Putamen (tissue), 1 donor: ENCODE results near the gene ZMIZ1.

Experiments
- DNase-seq: peaks from one replicate; pipeline ENCODE4 v3.0.0-alpha.2; 2016; ENCODE audit warnings: low spot score

ZMIZ1 gene

DNA sequence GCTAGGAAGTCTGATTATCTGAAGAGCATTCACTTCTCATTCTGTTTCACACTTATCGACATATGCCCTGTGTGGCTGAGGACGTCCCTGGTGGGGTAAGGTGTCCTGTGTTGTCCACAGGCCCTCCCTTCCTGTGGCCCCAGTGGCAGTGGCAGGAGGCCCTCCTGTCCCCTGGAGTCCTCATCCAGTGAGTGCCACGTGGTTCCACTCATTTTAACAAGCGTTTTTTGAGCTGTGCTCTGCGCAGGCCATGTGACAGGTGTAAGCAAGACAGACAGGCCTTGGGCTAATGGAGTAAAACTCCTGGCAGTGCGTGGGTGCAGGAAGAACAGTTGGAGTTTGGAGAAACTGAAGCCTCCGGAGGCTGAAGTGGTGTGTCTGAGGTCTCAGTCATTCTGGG is 239.2 kb downstream of the ZMIZ1 start:
- DNase-seq: no peak

DNA sequence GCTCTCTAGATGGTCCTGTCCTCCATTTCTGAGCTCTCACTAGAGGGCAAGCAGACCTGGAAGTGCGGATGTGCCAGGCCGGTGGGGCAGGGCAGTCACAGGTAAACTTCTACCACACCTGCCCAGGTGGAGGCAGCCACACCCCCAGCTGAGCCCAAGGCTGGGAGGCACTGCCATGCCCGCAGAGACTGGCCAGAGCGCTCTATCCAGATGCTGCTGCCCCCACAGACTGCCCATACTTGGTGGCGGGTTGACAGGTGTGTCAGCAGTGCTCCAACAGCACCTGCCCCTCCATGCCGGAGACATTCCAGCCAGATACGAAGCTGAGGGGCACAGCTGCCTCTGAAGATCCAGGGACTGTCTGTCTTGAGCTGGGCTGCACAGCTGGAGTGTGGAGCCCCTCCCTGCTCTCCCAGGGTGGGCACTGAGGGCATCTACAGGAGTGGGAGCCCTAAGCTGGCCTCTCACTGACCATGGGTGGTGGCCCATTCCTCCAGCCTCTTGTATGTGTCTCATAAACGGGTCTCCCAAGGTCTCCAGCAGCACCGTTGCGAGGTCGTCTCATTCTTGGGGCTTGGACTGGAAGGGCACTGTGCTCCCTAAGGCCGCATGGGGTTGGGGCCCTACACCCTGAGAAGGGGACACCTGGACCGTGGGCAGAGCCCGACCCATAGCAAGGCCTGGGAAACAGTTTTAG is 240.4 kb downstream of the ZMIZ1 start:
- no peak for DNase-seq

DNA sequence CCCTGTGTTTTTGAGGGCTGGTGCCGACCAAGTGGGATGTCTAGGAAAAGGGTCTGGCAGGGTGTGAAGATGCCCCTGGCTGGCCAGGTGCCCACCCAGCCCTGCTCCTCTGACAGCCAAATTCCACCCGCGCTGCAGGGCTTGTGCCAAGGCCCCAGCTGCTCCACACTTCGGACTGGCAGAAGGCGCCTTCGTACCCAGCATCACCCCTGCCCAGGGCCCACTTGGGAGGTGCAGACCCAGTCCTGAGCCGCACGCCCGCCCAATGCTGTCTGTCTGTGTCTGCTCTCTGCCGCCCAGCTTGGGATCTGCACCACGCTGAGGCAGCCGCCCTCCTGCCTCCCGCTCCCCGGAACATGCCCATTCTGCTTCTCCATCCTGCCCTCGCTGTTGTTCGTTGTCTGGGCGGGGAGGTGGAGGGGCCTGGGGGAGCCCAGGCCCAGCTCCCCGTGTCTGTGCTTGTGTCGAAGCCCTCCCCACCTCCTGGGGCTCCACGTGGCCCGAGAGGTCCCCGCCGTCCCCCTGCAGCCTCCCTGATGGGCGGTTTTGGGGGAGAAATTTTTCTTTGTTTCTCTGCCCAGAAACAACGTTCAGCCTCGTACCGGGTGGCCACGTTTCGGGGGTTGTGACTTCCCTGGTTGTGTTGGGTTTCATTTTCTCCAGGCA is 241.6 kb downstream of the ZMIZ1 start:
- no peak for DNase-seq

DNA sequence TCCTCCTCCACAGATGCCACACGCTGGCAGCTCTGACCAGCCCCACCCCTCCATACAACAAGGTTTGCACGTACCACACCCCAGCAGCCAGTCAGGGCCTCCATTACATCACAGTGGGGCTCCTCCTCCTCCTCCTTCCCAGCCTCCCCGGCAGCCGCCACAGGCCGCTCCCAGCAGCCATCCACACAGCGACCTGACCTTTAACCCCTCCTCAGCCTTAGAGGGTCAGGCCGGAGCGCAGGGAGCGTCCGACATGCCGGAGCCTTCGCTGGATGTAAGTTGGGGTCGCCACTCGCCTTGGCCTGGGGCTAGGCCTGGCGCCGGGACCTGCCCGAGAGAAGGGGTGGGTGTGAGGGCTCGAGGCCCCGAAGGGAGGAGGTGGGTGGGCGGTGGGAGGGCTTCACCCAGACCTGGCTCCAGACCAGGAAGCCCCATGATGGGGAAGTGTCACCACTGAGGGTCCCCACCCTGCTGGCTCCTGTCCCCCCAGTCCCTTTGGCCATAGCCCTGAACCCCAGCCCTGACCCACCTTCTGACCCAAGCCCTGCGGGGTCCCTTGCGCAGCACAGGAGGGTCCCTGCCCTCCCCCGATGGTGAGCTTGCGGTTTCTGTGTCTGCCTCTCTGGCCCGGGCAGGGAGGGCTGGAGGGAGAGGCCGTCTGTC is 242.3 kb downstream of the ZMIZ1 start:
- DNase-seq: no peak

DNA sequence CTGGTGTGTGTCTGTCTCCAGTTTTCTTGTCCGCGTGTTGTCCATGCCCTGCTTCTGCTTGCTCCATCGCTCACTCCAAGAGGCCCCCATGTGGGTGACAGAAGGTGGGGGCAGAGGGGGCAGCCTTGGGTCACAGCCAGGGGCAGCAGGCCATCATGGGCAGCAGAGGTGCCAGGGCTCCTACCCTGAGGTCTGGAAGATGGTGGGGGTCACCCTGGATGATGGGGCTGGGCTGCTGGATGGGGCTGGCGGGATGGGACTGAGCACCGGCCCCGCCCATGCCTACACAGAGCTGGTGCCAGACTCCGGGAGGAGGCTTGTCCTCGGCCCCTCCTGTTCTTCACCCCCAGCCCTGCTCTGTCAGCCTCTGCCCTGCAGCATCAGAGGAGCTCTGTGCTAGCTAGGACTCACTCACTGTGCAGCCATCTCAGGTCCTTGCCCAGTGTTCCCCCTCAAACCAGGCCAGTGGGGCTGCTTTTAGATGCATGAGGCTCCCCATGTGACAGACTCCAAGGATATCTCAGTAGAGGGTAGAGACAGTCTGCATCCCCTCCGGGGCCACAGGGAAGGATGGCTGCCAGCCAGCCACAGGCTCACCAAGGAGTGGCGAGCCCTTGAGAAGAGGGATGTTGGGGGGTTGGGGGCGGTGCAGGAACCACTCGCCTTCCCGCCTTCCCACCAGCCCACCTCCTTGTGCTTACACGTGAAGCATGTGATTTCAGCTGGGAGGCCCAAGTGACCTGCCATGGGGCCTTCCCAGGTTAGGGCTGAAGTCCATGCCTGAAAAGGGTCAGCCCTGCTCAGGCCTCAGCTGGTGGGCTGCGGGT is 243.0 kb downstream of the ZMIZ1 start:
- no peak for DNase-seq

DNA sequence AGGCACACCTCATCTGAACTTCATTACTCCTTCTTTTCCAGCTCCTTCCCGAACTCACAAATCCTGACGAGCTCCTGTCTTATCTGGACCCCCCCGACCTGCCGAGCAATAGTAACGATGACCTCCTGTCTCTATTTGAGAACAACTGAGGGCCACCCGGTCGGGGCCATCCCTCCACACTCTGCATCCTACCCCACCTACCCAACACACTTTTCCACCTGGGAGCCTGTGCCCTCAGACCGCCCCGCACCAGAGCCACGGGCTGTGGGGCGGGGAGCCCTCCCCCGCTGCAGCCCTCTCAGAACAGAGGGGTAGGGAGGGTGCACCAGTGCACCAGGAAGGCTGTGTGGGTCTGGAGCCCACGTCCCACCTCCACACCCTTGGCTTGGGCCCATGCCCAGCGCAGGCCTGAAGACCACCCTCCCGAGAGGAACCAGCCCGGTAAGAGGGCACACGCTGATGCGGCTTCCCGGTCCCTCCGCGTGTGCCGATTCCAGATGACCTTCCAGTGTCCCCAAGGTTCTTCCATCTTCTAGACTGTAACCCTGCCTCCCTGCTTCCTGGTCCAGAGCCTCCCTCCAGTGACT is 243.9 kb downstream of the ZMIZ1 start:
- no peak for DNase-seq

DNA sequence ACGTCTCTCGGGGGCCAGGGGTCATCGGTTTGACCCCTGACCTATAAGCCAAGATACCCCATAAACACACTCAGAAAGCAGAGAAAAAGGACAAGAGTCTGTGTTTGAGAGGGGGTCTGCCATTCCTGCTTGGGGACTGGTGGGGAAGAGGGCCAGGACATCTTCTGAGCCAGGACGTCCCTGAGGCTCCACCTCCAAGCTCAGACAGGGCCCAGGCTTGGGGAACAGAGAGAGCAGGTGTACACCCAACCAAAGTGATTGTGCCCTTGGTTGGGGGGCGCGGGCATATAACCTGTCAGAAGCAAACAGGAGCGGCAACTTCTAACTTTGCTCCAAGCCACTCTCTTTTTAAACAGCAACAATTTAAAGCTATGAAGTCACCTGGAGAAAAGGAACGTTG is 244.6 kb downstream of the ZMIZ1 start:
- DNase-seq: no peak

DNA sequence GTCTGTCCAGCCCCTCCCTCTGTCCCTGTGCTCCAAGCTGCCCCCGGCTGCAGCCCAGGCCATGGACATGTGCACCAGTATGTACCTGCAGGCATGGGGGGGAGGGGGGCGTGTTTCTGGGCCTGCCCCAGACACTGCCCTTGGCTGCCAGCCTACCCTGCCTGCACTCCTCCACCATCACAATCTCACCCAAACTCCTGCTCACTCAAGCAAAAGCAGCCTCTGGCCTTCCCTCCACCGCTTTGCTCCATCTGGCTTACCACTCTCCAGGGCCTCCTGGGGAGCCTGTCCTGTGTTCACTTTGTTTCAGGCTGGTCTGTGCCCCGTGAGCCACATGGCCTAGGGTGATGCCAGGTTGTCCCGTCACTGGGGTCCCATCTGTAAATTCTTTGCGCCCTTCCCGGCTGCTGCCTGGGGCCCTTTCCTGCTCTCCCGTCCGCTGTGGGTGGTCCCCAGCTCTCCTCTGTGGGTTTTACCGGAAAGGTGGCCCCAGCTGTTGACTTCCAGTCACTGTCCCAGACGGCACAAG is 245.2 kb downstream of the ZMIZ1 start:
- DNase-seq: no peak

DNA sequence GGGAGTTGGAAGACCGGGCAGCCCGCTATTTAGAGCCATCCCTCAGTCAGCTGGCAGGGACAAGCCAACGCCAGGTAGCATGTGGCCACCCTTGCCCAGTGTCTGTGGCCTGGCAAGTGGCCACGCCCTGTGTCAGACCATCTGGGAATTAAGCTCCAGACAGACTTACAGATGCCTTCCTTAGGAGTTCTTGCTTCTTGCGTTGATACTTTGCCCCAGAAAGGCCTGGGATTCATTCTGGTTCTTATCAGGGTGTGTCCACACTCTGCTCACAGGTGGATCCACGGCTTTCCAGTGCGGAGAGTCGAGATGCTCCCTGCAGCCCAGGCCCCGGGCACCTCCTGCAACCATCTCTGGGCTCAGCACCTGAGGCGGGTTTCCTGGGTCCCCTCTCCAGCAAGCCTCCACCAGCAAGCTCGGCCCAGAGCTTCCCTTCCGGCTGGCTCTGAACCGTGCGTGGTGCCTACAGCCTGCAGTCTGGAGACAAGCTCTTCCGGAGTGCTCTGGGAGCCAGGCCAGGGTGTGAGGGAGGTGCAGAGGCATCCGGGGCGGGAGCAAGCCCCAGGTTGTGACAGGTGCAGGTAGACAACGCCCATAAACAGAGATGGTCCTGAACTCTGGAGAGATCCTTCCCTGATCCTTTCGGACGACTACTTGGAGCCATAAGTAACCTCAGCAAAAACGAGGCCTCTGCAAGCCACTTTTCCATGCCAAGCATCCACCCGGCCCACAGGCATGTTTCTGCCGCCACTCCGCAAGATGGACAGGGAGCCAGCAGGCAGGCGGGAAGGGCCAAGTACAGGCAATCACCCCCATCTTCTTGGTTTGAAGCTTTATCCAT is 246.2 kb downstream of the ZMIZ1 start:
- DNase-seq: no peak

DNA sequence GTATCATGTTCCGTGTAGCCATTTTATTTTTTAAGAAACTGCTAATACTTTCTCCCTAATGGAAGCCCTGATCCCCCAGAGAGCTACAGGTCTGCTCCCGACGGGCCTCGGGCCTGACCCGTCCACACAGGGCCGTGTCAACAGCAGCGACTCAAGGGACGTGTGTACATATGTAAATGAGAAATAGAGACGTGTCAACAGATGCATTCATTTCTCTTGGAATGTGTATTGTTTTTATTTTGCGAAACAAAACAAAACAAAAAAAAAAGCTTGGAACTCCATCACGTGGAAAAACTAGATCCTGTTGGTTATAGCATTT is 246.8 kb downstream of the ZMIZ1 start:
- no peak for DNase-seq

DNA sequence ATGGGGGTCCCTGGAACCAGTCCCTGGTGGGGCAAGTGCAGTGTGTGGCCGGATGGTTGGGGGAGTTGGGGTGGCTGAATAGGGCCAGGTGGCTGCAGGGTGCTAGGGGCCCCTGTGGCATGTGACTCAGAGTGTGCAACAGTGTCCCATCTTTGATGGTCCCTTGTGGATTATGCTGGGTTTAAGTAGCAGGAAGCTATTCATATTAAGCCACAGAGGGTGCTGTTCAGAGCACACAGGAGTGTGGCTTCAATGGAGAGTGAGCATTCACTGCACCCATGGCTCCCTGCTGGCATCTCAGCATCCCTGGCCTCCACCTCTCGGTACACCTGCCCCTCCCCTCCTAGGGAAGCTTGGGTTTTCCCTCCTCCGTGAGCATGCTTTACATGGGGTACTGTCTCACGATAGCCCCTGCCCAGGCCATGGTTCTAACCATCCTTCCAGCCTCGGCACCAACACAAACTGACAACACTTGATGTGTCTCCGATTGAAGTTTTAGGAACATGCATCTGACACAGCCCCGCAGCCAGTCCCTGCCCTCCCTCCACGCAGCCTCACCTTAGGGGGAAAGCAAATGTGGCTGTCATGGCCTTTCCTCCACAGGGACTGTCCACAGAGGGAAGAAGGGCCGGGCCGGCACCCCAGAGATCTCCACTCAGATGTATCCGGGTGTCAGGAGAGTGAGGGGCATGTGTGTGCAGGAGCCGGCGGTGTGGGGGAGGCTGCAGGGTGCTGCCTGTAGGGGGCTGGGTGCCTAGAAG is 248.1 kb downstream of the ZMIZ1 start:
- DNase-seq: no peak

DNA sequence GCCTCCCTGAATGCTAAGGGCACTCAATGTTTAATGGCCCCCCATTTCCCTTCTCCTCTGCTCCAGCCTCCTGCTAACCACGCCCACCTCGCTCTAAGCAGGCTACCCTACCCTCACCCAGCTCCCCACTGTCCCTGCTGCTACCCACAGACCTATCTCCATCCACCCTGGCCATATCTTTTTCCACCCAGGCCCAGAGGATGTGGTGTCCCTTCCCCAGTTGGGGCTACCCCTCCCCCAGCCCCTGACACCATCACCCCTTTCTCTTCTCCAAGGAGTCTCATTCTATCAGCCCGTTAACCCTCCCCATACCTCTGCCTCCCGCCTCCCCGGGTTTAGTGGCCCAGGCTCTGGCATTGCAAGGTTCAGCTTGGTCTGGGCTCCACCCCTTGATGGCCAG is 249.6 kb downstream of the ZMIZ1 start:
- DNase-seq: no peak

DNA sequence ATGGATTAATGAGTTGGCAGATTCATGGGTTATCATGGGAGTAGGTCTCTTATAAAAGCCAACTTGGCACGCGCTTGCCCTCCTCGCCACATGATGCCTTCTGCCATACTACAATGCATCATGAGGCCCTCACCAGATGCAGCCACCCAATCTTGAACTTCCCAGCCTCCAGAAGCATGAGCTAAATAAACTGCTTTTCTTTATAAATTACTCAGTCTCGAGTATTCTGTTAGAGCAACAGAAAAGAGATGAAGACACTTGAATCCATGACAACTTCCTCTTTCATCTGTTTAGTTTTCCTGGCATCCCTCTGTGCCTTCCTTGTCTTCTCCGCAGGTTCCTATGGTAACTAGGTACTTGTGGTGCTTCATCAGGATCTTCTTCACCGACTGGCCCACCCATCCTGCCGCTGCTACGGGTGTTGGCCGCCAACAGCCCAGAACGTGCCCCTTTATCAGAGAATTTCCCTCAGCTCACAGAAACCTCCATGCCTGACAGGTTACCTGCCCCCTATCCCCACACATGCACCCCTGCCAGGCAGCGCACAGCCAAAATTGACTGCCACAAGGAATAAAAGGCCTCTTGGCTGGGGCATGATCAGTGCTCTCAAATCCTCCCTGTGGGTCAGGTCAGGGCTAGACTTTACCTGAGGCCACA is 250.5 kb downstream of the ZMIZ1 start:
- DNase-seq: no peak

DNA sequence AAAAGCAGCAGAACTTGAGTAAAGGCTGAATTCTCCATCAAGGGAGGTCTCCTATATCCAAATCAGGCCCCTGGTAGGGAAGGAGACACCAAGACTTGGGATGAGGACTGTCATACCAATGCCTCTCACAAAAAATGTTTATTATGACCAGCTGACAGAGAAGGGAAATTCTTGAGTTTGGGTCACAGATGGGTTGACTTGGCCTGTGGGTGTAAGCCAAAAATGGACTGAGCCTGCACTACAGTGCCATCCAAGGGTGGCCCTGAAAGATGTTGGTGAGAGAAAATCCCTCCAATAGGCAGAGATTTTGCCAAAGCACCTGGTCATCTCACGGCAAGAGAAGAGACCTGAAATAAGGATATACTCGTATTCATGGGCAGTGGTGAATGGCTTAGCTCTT is 251.6 kb downstream of the ZMIZ1 start:
- no peak for DNase-seq

DNA sequence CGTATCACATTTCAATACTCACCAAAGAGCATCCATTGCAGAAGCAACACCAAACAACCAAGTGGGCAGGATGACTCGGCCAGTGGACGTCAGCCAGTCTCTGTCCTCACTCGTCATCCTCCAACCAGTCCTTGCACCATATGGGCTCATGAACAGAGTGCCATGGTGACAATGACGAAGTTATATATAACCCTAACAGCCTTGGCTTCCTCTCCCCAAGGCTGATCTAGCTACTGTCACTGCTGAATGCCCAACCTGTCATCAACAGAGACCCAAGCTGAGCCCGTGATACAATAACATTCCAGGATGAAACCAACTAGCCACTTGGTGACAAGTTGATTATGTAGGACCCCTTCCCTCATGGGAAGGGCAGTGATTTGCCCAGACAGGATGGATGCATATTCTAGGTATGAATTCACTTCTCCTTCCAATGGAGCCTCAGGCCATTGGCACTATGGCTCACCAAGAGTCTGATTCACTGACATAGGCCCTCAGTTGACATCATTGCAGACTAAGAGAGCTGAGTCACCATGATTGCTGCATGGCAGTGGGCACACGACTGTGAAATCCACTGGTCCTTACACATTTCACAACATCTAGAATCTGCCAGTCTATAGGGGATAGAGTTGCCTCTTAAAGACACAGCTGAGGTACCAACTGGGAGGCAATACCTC is 252.2 kb downstream of the ZMIZ1 start:
- no peak for DNase-seq

DNA sequence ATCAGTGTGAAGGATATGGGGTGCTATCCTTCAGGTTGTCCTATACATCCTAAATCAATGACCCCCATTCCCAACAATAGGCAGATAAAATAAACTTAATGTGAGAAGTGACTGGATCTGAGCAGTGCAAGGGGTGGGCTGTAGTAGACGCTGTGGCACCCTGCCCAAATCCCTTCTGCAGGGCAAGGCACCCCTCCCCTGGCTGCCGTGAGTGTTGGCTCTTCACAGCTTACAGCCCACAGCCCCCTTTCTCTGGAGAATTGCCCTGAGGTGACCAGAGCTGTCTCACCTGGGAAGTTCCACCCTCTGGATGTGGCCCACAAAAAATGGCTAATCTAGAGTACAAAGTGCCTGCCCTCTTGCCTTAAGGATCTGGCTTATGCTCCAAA is 252.7 kb downstream of the ZMIZ1 start:
- DNase-seq: no peak

DNA sequence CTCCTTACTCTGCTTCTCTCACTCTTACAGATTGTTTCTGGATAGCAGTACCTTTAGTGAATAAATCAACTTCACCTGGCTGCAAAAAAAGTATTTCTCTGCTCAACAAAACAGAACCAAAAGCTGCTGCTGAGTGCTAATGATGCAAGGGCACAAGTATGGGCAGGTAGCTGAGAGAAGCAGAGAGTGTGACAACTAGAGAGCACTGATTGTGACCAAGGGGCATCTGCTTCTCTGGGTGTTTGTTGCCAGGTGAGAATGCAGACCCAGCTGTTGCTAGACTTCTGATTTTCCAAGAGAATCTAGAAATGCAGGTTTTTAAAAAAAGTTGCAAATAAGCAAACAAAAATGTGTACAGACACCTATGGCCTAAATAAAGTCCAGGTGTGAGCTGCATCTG is 253.2 kb downstream of the ZMIZ1 start:
- no peak for DNase-seq

DNA sequence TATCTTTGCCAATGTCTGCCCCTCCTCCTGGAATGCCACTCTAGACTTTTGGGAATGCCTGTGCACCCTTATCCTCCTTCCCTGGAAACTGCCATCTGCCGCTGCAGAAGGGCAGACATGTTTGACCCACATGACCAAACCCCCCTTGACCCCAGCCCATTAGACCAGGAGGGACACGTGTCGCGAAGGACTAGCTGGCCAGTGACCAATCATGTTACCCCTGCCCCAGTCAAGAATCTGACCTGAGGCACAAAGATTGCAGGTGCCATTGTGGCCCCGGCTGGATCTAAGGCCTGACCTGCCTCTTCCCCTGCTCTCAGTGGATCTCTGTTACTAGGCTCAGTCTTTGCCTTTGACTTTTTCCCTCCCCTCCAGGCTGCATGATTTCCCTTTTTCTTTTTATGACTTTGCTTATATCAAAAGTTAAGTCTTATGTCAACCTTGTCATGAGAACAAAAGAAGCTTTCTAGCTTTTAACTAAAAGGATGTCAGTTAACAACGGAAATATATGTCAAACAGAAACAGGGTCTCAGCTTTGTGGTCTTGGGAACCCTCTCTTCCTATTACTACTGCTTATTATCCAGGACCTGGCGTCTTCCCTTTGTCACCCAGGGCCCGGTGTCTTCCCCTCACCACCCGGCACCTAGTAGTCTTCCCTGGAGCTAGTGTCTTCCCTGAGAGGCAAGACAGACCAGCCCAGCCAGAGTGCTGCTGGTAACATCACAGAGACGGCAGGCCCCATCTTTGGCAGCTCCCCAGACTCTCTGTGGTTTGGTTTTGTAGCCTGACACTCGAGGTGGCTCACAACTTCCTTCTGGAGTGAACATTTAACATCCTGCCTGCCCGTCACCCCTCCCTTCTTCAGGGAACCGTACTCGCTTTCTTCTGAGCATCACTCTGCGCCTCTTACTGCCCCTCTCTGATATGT is 254.1 kb downstream of the ZMIZ1 start:
- DNase-seq: no peak
